A549 (cell line): ENCODE data around the gene BTG3. TPM values are rescaled to one million over a fixed set of nuclear protein-coding genes. Genes with fewer than 3 reads are reported as not detected.

ENCODE experiments used
- ATAC-seq, 2 experiments: fragments of 200-7000 bp in 1 of 2; fragments of >200 bp in 1 of 2; cut with Nextera tagmentation in 1 of 2; cut with Tn5 transposase in 1 of 2; 3 replicates each; pipeline versions ENCODE4 v1.8.0 to v1.9.1; 2018 to 2020; ENCODE audit warnings: mild to moderate bottlenecking in 1 of 2, moderate library complexity in 1 of 2
- CTCF ChIA-PET: fragments of 300-600 bp; sonication (Branson Sonifier 250); formaldehyde crosslinking; extraction: SDS; loops from one replicate; lab custom pipeline; 2021; ENCODE audit warnings: antibody characterized with exemption, inconsistent platforms; lab: Yijun Ruan, JAX
- POLR2A ChIA-PET: fragments of 350-600 bp; formaldehyde crosslinking; extraction: SDS; loops from one replicate; lab custom pipeline; 2021; ENCODE audit warnings: antibody characterized with exemption, inconsistent platforms; lab: Yijun Ruan, JAX
- DNase-seq, 2 experiments: peaks; one replicate each; pipeline versions ENCODE4 v3.0.0 to v3.0.0-alpha.2; 2011 to 2016; ENCODE audit warnings: low read depth in 1 of 2, low spot score in 1 of 2
- FAIRE-seq: peaks from 2 replicates; lab custom pipeline; 2011; peaks lifted over from hg19 to GRCh38; lab: Jason Lieb, UNC
- H3K27ac ChIP-seq, 2 experiments: fragments of >200 bp; sonication (Bioruptor Twin); formaldehyde crosslinking; 3 replicates each; pipeline ENCODE4 v1.5.1; 2016 to 2017
- H3K4me1 ChIP-seq: fragments of >200 bp; sonication (Bioruptor Twin); formaldehyde crosslinking; 3 replicates; pipeline ENCODE4 v1.6.1; 2016
- H3K4me2 ChIP-seq: fragments of >200 bp; sonication (Bioruptor Twin); formaldehyde crosslinking; 3 replicates; pipeline ENCODE4 v1.6.1; 2016
- H3K4me3 ChIP-seq: fragments of >200 bp; sonication (Bioruptor Twin); formaldehyde crosslinking; 3 replicates; pipeline ENCODE4 v1.5.1; 2016
- H3K9me3 ChIP-seq: fragments of >200 bp; sonication (Bioruptor Twin); formaldehyde crosslinking; 3 replicates; pipeline ENCODE4 v1.6.1; 2016
- CBX2 ChIP-seq: fragments of 200-600 bp; sonication (generic); IDR thresholded peaks from 2 replicates; pipeline ENCODE4 v1.6.1; 2016; ENCODE audit warnings: low read depth, mild to moderate bottlenecking, borderline replicate concordance
- CEBPB ChIP-seq, 2 experiments: fragments of >200 bp in 1 of 2; sonication (Bioruptor Twin) in 1 of 2; formaldehyde crosslinking in 1 of 2; IDR thresholded peaks; 2 replicates each; pipeline ENCODE4 v1.6.1; 2012 to 2016
- CHD2 ChIP-seq: fragments of 150-350 bp; IDR thresholded peaks from 2 replicates; pipeline ENCODE4 v1.6.1; 2014; ENCODE audit warnings: low read length; ENCODE audit not compliant: partially characterized antibody
- CHD4 ChIP-seq: fragments of 200-600 bp; sonication (generic); IDR thresholded peaks from 2 replicates; pipeline ENCODE4 v1.6.1; 2016; ENCODE audit warnings: antibody characterized with exemption, mild to moderate bottlenecking, borderline replicate concordance
- EHF ChIP-seq: fragments of 250-450 bp; sonication (Bioruptor Pico); IDR thresholded peaks from 2 replicates; pipeline ENCODE4 v1.5.0; 2020; ENCODE audit warnings: mild to moderate bottlenecking
- FOSB ChIP-seq: fragments of 250-450 bp; sonication (Bioruptor Pico); IDR thresholded peaks from 2 replicates; pipeline ENCODE4 v1.5.0; 2020; ENCODE audit warnings: mild to moderate bottlenecking, moderate library complexity
- HOXA7 ChIP-seq: fragments of 250-450 bp; sonication (Bioruptor Pico); IDR thresholded peaks from 2 replicates; pipeline ENCODE4 v1.5.0; 2020; ENCODE audit warnings: mild to moderate bottlenecking, moderate library complexity
- JUNB ChIP-seq: fragments of >200 bp; sonication (Bioruptor Twin); formaldehyde crosslinking; IDR thresholded peaks from 2 replicates; pipeline ENCODE4 v1.6.1; 2016
- KDM5A ChIP-seq: fragments of 200-600 bp; sonication (generic); IDR thresholded peaks from 2 replicates; pipeline ENCODE4 v1.6.1; 2016; ENCODE audit warnings: antibody characterized with exemption, mild to moderate bottlenecking
- NFE2L2 ChIP-seq: fragments of 150-350 bp; conservative IDR thresholded peaks from 2 replicates; pipeline ENCODE4 v1.6.1; 2014; ENCODE audit warnings: low read length
- NR3C1 ChIP-seq: fragments of >200 bp; sonication (Bioruptor Twin); formaldehyde crosslinking; IDR thresholded peaks from 3 replicates; pipeline ENCODE4 v1.6.1; 2017
- RFX5 ChIP-seq: fragments of 450-650 bp; IDR thresholded peaks from 2 replicates; pipeline ENCODE4 v1.7.1; 2014; ENCODE audit warnings: antibody characterized with exemption, mild to moderate bottlenecking, moderate library complexity
- TFCP2L1 ChIP-seq: fragments of 250-450 bp; sonication (Bioruptor Pico); IDR thresholded peaks from 2 replicates; pipeline ENCODE4 v1.5.0; 2021; ENCODE audit warnings: mild to moderate bottlenecking
- TP53 ChIP-seq: fragments of 250-450 bp; sonication (Bioruptor Pico); IDR thresholded peaks from 2 replicates; pipeline ENCODE4 v1.5.0; 2021; ENCODE audit warnings: mild to moderate bottlenecking, moderate library complexity
- ZC3H11A ChIP-seq: fragments of 450-650 bp; IDR thresholded peaks from 2 replicates; pipeline ENCODE4 v1.6.1; 2014; ENCODE audit warnings: antibody characterized with exemption, mild to moderate bottlenecking
- ZSCAN20 ChIP-seq: fragments of 250-450 bp; sonication (Bioruptor Pico); IDR thresholded peaks from 2 replicates; pipeline ENCODE4 v1.8.0; 2022; ENCODE audit warnings: mild to moderate bottlenecking, moderate library complexity
- WGBS: methylation state at CpG from one replicate; pipeline ENCODE4 v1.1.6; 2017; ENCODE audit errors: missing lambda C conversion rate; 5-methylcytosine and 5-hydroxymethylcytosine counted together
- polyA plus RNA-seq, 4 experiments: library from polyadenylated mRNA; depleted of rRNA in 3 of 4; stranded (reverse); fragments of >200 nt; fragmentation: RNase III in 1 of 4; extraction: RNeasy Plus Mini Kit Qiagen cat#74134 plus additional on column Dnase treatment in 1 of 4; gene quantifications; 2 replicates in 3 of 4; 3 replicates in 1 of 4; pipeline ENCODE4 v1.2.3, GENCODE V29; 2011 to 2017
- TF ChIP-seq, protein P1 (sequence below): IDR thresholded peaks from 2 replicates; pipeline ENCODE4 v1.6.1; 2012
- TF ChIP-seq, protein P2 (sequence below): fragments of >200 bp; sonication (Bioruptor Twin); formaldehyde crosslinking; IDR thresholded peaks from 2 replicates; pipeline ENCODE4 v1.6.1; 2016
- TF ChIP-seq, protein P3 (sequence below): fragments of >200 bp; sonication (Bioruptor Twin); formaldehyde crosslinking; IDR thresholded peaks from 3 replicates; pipeline ENCODE4 v1.6.1; 2016
- TF ChIP-seq, protein P4 (sequence below): fragments of 450-650 bp; IDR thresholded peaks from 2 replicates; pipeline ENCODE4 v1.6.1; 2014; ENCODE audit warnings: antibody characterized with exemption
- TF ChIP-seq, protein P5 (sequence below): fragments of 250-450 bp; sonication (Bioruptor Pico); IDR thresholded peaks from 2 replicates; pipeline ENCODE4 v1.5.0; 2020; ENCODE audit warnings: low read depth, mild to moderate bottlenecking, moderate library complexity
- TF ChIP-seq, protein P6 (sequence below): fragments of 200-600 bp; sonication (generic); IDR thresholded peaks from 2 replicates; pipeline ENCODE4 v1.6.1; 2016; ENCODE audit warnings: antibody characterized with exemption, mild to moderate bottlenecking, moderate library complexity

BTG3 gene
- polyA plus RNA-seq, 2 of the 4 experiments (the other 2 are of a cell fraction), result 19.6 to 46.1 TPM

DNA sequence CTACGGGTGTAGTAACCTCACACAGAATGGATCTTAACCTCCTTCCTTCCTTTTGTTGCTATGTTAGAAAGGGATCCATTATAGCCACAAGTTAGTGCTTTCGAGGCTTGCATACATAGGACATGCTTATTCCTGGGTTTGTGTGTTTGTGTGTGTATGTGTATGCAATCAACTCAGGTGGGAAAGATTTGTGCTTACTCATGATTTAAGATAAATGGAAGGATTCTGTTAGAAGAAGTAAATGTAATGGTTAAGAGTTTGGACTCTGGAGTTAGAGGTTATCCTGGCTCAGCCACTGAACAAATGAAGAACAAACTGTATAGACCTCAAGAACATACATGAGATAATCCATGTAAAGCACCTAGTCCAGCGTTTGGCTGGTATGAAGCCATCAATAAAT lies 28.8 kb downstream of the BTG3 start:
- CTCF ChIA-PET, result interaction anchor here (1.1 to 2.9 kb wide), 2 partner anchors 60 to 196 kb away, joined by 3 to 26 read pairs; no protein-coding TSS in a partner anchor
- FAIRE-seq, result no peak
- TF ChIP-seq, protein P1, sequence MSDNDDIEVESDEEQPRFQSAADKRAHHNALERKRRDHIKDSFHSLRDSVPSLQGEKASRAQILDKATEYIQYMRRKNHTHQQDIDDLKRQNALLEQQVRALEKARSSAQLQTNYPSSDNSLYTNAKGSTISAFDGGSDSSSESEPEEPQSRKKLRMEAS, result no peak
- TF ChIP-seq, protein P2, sequence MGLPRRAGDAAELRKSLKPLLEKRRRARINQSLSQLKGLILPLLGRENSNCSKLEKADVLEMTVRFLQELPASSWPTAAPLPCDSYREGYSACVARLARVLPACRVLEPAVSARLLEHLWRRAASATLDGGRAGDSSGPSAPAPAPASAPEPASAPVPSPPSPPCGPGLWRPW, result no peak

DNA sequence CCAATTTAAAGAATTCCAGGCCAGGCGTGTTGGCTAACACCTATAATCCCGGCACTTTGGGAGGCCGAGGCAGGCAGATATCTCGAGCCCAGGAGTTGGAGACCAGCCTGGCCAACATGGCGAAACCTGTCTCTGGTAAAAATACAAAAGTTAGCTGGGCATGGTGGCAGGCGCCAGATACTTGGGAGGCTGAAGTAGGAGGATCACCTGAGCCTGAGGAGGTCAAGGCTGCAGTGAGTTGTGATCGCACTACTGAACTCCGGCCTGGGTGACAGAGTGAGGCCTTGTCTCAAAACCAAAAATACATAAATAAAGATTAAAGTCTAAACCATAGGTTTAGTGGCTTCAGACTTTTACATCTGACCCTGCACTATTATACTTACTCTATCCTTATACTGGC lies 32.4 kb downstream of the BTG3 start:
- ChIA-PET POLR2A (no interaction called here), CTCF (interaction anchor here (1.0 to 1.4 kb wide), 2 partner anchors 26 to 193 kb away, joined by 3 to 5 read pairs; no protein-coding TSS in a partner anchor)
- 95% methylated on average over 8 of the region's 8 CpGs for WGBS
- Histone ChIP-seq H3K4me3 (no peak overlapping the region), H3K4me2 (no peak overlapping the region), H3K4me1 (no peaks in the 10 kb centered on the region), H3K9me3 (no peaks in the 10 kb centered on the region), H3K27ac (no peak overlapping the region)
- TF ChIP-seq, protein P2, result no peak
- TF ChIP-seq ZC3H11A (no peak), RFX5 (no peak), JUNB (no peak), FOSB (CRISPR knock-in tag) (no peak), EHF (CRISPR knock-in tag) (no peak), CBX2 (no peak), TFCP2L1 (no peak), CEBPB (IDR thresholded peaks at IDR 0.05) (no peak), TP53 (CRISPR knock-in tag) (no peak), ZSCAN20 (CRISPR knock-in tag) (no peak), CHD2 (no peak), CHD4 (no peak), HOXA7 (CRISPR knock-in tag) (no peak)
- TF ChIP-seq, protein P3, sequence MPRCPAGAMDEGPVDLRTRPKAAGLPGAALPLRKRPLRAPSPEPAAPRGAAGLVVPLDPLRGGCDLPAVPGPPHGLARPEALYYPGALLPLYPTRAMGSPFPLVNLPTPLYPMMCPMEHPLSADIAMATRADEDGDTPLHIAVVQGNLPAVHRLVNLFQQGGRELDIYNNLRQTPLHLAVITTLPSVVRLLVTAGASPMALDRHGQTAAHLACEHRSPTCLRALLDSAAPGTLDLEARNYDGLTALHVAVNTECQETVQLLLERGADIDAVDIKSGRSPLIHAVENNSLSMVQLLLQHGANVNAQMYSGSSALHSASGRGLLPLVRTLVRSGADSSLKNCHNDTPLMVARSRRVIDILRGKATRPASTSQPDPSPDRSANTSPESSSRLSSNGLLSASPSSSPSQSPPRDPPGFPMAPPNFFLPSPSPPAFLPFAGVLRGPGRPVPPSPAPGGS, result no peak
- TF ChIP-seq, protein P4, sequence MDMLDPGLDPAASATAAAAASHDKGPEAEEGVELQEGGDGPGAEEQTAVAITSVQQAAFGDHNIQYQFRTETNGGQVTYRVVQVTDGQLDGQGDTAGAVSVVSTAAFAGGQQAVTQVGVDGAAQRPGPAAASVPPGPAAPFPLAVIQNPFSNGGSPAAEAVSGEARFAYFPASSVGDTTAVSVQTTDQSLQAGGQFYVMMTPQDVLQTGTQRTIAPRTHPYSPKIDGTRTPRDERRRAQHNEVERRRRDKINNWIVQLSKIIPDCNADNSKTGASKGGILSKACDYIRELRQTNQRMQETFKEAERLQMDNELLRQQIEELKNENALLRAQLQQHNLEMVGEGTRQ, result no peak
- TF ChIP-seq, protein P5, sequence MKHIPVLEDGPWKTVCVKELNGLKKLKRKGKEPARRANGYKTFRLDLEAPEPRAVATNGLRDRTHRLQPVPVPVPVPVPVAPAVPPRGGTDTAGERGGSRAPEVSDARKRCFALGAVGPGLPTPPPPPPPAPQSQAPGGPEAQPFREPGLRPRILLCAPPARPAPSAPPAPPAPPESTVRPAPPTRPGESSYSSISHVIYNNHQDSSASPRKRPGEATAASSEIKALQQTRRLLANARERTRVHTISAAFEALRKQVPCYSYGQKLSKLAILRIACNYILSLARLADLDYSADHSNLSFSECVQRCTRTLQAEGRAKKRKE, result no peak
- FAIRE-seq (no peak), ATAC-seq (no peak), DNase-seq (no peak)

More for the DNA sequence above, 28.8 kb downstream of the BTG3 start:
- no peak for DNase-seq
- Histone ChIP-seq H3K4me1 (no peaks in the 10 kb centered on the region), H3K4me3 (no peak overlapping the region), H3K27ac (no peak overlapping the region), H3K4me2 (no peak overlapping the region), H3K9me3 (no peaks in the 10 kb centered on the region)
- POLR2A ChIA-PET, result no interaction called here
- no peak for ATAC-seq
- 84% methylated on average over 3 of the region's 3 CpGs for WGBS

DNA sequence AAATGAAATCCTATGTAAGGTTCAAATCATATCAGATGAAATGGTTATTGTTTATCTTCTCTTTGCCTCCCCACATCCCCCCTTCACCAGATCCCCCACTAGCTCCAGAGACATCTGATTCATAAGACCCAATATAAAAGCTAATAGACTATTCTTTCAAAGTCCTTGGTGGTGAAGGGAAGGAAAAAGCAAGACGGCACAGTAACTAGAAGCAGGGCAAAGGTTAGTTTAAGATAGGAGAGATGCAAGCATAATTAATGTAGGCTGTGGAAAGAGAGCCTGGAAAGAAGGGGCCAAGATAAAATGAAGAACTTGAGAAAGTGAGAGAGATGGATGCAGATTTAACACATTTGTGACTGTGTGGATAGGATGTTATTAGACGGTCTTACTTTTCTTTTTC lies 33.8 kb downstream of the BTG3 start:
- H3K4me3 ChIP-seq, result no peak overlapping the region
- H3K4me2 ChIP-seq, result no peak overlapping the region
- no peak overlapping the region for H3K27ac ChIP-seq
- TF ChIP-seq KDM5A (no peak), NR3C1 (no peak), NFE2L2 (no peak)
- TF ChIP-seq, protein P6, sequence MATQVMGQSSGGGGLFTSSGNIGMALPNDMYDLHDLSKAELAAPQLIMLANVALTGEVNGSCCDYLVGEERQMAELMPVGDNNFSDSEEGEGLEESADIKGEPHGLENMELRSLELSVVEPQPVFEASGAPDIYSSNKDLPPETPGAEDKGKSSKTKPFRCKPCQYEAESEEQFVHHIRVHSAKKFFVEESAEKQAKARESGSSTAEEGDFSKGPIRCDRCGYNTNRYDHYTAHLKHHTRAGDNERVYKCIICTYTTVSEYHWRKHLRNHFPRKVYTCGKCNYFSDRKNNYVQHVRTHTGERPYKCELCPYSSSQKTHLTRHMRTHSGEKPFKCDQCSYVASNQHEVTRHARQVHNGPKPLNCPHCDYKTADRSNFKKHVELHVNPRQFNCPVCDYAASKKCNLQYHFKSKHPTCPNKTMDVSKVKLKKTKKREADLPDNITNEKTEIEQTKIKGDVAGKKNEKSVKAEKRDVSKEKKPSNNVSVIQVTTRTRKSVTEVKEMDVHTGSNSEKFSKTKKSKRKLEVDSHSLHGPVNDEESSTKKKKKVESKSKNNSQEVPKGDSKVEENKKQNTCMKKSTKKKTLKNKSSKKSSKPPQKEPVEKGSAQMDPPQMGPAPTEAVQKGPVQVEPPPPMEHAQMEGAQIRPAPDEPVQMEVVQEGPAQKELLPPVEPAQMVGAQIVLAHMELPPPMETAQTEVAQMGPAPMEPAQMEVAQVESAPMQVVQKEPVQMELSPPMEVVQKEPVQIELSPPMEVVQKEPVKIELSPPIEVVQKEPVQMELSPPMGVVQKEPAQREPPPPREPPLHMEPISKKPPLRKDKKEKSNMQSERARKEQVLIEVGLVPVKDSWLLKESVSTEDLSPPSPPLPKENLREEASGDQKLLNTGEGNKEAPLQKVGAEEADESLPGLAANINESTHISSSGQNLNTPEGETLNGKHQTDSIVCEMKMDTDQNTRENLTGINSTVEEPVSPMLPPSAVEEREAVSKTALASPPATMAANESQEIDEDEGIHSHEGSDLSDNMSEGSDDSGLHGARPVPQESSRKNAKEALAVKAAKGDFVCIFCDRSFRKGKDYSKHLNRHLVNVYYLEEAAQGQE, result no peak
- TF ChIP-seq, protein P5, result no peak
- H3K9me3 ChIP-seq, result no peaks in the 10 kb centered on the region
- no peaks in the 10 kb centered on the region for H3K4me1 ChIP-seq
- CTCF ChIA-PET, result interaction anchor here (1.3 kb wide), 1 partner anchor 12 kb away, joined by 3 read pairs; no protein-coding TSS in a partner anchor
- no peak for DNase-seq
- no peak for FAIRE-seq
- 88% methylated on average over 2 of the region's 2 CpGs for WGBS
- no peak for ATAC-seq
- POLR2A ChIA-PET, result no interaction called here
